HCT116 (cell line): ENCODE data around the gene LPA.

Experiments
- EZH2 ChIP-seq: fragments of 200-600 bp; sonication (generic); IDR thresholded peaks from 2 replicates; pipeline ENCODE4 v1.6.1; 2017; ENCODE audit warnings: antibody characterized with exemption, mixed run types
- JUND ChIP-seq: IDR thresholded peaks from 2 replicates; pipeline ENCODE4 v1.6.1; 2012
- POLR2A ChIP-seq: IDR thresholded peaks from 2 replicates; pipeline ENCODE4 v1.7.0; 2011; ENCODE audit warnings: borderline replicate concordance; ENCODE audit not compliant: insufficient read depth, insufficient read length; ENCODE audit errors: extremely low read depth
- POLR2AphosphoS5 ChIP-seq: IDR thresholded peaks from 2 replicates; pipeline ENCODE4 v1.6.1; 2011; ENCODE audit warnings: mild to moderate bottlenecking, low read depth, low read length, moderate library complexity
- RAD21 ChIP-seq: IDR thresholded peaks from 2 replicates; pipeline ENCODE4 v1.6.1; 2012; ENCODE audit warnings: low read depth, mild to moderate bottlenecking
- SRF ChIP-seq: IDR thresholded peaks from 2 replicates; pipeline ENCODE4 v1.6.1; 2012; ENCODE audit warnings: low read depth
- YY1 ChIP-seq: IDR thresholded peaks from 2 replicates; pipeline ENCODE4 v1.6.1; 2011; ENCODE audit warnings: low read length, low read depth, moderate library complexity, mild to moderate bottlenecking; ENCODE audit not compliant: insufficient replicate concordance; ENCODE audit errors: extremely low read depth
- ZNF274 ChIP-seq: fragments of 200-500 bp; sonication (Bioruptor generic); IDR thresholded peaks from 2 replicates; pipeline ENCODE4 v1.6.1; 2014; ENCODE audit warnings: mild to moderate bottlenecking, low read depth, low read length, inconsistent platforms
- TF ChIP-seq, protein P1 (sequence below), 3 experiments: fragments of 200-600 bp in 1 of 3; sonication (generic) in 1 of 3; IDR thresholded peaks in 2 of 3; conservative IDR thresholded peaks in 1 of 3; 2 replicates each; pipeline ENCODE4 v1.5.1; 2012 to 2017; ENCODE audit warnings: low read depth in 2 of 3, low read length in 2 of 3, antibody characterized with exemption in 1 of 3, borderline replicate concordance in 1 of 3, control low read depth in 1 of 3, mild to moderate bottlenecking in 1 of 3, mixed read lengths in 1 of 3, mixed run types in 1 of 3, moderate library complexity in 1 of 3; ENCODE audit not compliant: insufficient read depth in 1 of 3
- TF ChIP-seq, protein P2 (sequence below): IDR thresholded peaks from 2 replicates; pipeline ENCODE4 v1.6.1; 2011; ENCODE audit warnings: mild to moderate bottlenecking, low read length, moderate library complexity; ENCODE audit not compliant: insufficient replicate concordance; ENCODE audit errors: extremely low read depth
- TF ChIP-seq, protein P3 (sequence below): IDR thresholded peaks from 2 replicates; pipeline ENCODE4 v1.6.1; 2012
- TF ChIP-seq, protein P4 (sequence below): IDR thresholded peaks from 2 replicates; pipeline ENCODE4 v1.6.1; 2012; ENCODE audit warnings: low read depth

DNA sequence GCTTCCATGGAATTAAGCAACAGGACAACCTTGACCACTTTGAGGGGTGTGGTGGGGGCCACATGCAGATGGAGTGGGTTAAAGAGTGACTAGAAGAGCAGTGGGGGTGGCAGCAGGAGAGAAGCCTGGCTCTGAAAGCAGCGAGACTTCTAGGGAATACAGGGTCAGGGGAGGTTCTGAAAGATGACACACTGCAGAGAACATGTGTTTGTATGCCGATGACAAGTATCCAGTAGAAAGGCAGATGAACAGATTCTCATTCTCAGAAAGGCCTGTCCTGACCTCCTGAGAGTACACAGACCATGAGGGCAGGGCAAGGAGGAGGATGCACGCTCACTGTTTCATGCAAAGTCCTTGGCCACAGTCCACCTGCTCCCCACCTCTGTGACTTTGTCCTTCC, 2.9 kb downstream of the LPA start:
- TF ChIP-seq ZNF274 (no peak), EZH2 (no peak), YY1 (no peak), SRF (no peak), JUND (no peak), POLR2AphosphoS5 (no peak), RAD21 (no peak), POLR2A (no peak)
- TF ChIP-seq, protein P1, sequence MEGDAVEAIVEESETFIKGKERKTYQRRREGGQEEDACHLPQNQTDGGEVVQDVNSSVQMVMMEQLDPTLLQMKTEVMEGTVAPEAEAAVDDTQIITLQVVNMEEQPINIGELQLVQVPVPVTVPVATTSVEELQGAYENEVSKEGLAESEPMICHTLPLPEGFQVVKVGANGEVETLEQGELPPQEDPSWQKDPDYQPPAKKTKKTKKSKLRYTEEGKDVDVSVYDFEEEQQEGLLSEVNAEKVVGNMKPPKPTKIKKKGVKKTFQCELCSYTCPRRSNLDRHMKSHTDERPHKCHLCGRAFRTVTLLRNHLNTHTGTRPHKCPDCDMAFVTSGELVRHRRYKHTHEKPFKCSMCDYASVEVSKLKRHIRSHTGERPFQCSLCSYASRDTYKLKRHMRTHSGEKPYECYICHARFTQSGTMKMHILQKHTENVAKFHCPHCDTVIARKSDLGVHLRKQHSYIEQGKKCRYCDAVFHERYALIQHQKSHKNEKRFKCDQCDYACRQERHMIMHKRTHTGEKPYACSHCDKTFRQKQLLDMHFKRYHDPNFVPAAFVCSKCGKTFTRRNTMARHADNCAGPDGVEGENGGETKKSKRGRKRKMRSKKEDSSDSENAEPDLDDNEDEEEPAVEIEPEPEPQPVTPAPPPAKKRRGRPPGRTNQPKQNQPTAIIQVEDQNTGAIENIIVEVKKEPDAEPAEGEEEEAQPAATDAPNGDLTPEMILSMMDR (IDR thresholded peaks at IDR 0.05 in 2 of 3, conservative IDR thresholded peaks at IDR 0.05 in 1 of 3; ENCODE audit: borderline replicate concordance in 1 of 3, insufficient read depth in 1 of 3, low read depth in 2 of 3, low read length in 2 of 3) = no peak
- TF ChIP-seq, protein P2, sequence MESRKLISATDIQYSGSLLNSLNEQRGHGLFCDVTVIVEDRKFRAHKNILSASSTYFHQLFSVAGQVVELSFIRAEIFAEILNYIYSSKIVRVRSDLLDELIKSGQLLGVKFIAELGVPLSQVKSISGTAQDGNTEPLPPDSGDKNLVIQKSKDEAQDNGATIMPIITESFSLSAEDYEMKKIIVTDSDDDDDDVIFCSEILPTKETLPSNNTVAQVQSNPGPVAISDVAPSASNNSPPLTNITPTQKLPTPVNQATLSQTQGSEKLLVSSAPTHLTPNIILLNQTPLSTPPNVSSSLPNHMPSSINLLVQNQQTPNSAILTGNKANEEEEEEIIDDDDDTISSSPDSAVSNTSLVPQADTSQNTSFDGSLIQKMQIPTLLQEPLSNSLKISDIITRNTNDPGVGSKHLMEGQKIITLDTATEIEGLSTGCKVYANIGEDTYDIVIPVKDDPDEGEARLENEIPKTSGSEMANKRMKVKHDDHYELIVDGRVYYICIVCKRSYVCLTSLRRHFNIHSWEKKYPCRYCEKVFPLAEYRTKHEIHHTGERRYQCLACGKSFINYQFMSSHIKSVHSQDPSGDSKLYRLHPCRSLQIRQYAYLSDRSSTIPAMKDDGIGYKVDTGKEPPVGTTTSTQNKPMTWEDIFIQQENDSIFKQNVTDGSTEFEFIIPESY = no peak
- TF ChIP-seq, protein P3, sequence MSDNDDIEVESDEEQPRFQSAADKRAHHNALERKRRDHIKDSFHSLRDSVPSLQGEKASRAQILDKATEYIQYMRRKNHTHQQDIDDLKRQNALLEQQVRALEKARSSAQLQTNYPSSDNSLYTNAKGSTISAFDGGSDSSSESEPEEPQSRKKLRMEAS = no peak
- TF ChIP-seq, protein P4, sequence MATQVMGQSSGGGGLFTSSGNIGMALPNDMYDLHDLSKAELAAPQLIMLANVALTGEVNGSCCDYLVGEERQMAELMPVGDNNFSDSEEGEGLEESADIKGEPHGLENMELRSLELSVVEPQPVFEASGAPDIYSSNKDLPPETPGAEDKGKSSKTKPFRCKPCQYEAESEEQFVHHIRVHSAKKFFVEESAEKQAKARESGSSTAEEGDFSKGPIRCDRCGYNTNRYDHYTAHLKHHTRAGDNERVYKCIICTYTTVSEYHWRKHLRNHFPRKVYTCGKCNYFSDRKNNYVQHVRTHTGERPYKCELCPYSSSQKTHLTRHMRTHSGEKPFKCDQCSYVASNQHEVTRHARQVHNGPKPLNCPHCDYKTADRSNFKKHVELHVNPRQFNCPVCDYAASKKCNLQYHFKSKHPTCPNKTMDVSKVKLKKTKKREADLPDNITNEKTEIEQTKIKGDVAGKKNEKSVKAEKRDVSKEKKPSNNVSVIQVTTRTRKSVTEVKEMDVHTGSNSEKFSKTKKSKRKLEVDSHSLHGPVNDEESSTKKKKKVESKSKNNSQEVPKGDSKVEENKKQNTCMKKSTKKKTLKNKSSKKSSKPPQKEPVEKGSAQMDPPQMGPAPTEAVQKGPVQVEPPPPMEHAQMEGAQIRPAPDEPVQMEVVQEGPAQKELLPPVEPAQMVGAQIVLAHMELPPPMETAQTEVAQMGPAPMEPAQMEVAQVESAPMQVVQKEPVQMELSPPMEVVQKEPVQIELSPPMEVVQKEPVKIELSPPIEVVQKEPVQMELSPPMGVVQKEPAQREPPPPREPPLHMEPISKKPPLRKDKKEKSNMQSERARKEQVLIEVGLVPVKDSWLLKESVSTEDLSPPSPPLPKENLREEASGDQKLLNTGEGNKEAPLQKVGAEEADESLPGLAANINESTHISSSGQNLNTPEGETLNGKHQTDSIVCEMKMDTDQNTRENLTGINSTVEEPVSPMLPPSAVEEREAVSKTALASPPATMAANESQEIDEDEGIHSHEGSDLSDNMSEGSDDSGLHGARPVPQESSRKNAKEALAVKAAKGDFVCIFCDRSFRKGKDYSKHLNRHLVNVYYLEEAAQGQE = no peak
